ENCODE data around the gene SMDT1.

GRCh38 chr22:42052765-42053164 is 26.7 kb upstream of the SMDT1 start:
- TF ChIP-seq EZH2phosphoT487 (IDR thresholded peaks at IDR 0.05; ENCODE audit: insufficient read depth, low read depth) (no peak), EZH2 (IDR thresholded peaks at IDR 0.05; ENCODE audit: insufficient read depth, poor library complexity, severe bottlenecking) (no peak)

Measured in GM23248 (cell line).